Thymus (tissue), 11 donors: Measurements from ENCODE around the gene MXRA8. TPM values are rescaled to one million over a fixed set of nuclear protein-coding genes. Genes with fewer than 3 reads are reported as not detected.

ENCODE experiments used
- DNase-seq, 9 donors: peaks; one replicate each; pipeline ENCODE4 v3.0.0-alpha.2; 2013; ENCODE audit warnings: low spot score in 9 of 9, low read depth in 6 of 9, missing footprints in 1 of 9
- H3K27ac ChIP-seq, 2 donors: one replicate each; pipeline ENCODE4 v1.5.1; 2013; ENCODE audit warnings: control low read depth in 1 of 2, low read depth in 1 of 2, low read length in 1 of 2, mild to moderate bottlenecking in 1 of 2, moderate library complexity in 1 of 2
- H3K27me3 ChIP-seq, 2 donors: one replicate each; pipeline ENCODE4 v1.5.1; 2013; ENCODE audit warnings: low read length in 1 of 2; ENCODE audit not compliant: control insufficient read depth in 2 of 2, insufficient read depth in 1 of 2
- H3K36me3 ChIP-seq, 2 donors: one replicate each; pipeline ENCODE4 v1.5.1; 2013; ENCODE audit warnings: low read length in 1 of 2, mild to moderate bottlenecking in 1 of 2, moderate library complexity in 1 of 2; ENCODE audit not compliant: control insufficient read depth in 2 of 2, insufficient read depth in 2 of 2
- H3K4me1 ChIP-seq, 2 donors: one replicate each; pipeline ENCODE4 v1.5.1; 2013; ENCODE audit warnings: low read length in 2 of 2; ENCODE audit not compliant: control insufficient read depth in 2 of 2, insufficient read depth in 2 of 2
- H3K4me3 ChIP-seq, 2 donors: one replicate each; pipeline ENCODE4 v1.5.1; 2013; ENCODE audit warnings: low read length in 2 of 2, control low read depth in 1 of 2, mild to moderate bottlenecking in 1 of 2
- H3K9me3 ChIP-seq, 2 donors: one replicate each; pipeline ENCODE4 v1.5.1; 2013; ENCODE audit warnings: low read length in 1 of 2, mild to moderate bottlenecking in 1 of 2; ENCODE audit not compliant: control insufficient read depth in 2 of 2, insufficient read depth in 1 of 2
- WGBS: extraction: QIAGEN DNeasy Blood & Tissue Kit; methylation state at CpG from one replicate; pipeline ENCODE4 v1.1.7; 2013; 5-methylcytosine and 5-hydroxymethylcytosine counted together
- polyA plus RNA-seq: library from polyadenylated mRNA; stranded (reverse); fragments of 200-250 nt; gene quantifications from one replicate; pipeline ENCODE4 v1.2.3, GENCODE V29; 2013
- total RNA-seq: library from RNA; stranded (reverse); fragments of 120-200 nt; gene quantifications from one replicate; pipeline ENCODE4 v1.2.4, GENCODE V29; 2013
- donor health status: healthy.

MXRA8 gene
- total and polyA plus RNA-seq, 2 donors: 2.7 to 9.6 TPM

- Histone ChIP-seq H3K9me3 (peaks cover 0 to 1% of the 10 kb centered on the region in 2 donors), H3K27ac (no peak overlapping the region), H3K4me3 (no peak overlapping the region), H3K4me1 (peaks cover 13 to 21% of the 10 kb centered on the region in 2 donors), H3K36me3 (peaks cover 66 to 68% of the 10 kb centered on the region in 2 donors), H3K27me3 (no peaks in the 10 kb centered on the region)
- WGBS: 98% methylated on average over 11 of the region's 11 CpGs
- no peak for DNase-seq
Observed at GRCh38 chr1:1395166-1395565, 36.8 kb upstream of the MXRA8 start.

DNA sequence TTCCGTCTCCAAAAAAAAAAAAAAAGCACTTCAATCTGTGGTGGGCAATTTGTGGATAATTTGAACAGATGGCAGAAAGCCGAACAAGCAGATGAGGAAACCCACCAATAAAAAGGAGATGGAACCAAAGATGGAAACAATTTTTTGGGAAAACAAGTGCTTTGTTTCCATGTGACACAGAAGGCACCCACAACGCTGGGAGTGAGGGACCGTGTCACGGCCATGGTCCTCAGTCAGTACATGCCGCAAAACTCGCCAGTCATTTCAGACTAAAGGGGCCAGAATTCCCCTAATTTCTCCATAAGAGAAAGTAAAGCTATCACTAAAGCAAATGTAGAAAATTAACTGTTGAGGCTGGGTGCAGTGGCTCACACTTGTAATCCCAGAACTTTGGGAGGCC, 35.8 kb upstream of the MXRA8 start:
- Histone ChIP-seq H3K27me3 (no peaks in the 10 kb centered on the region), H3K27ac (no peak overlapping the region), H3K9me3 (peaks cover 0 to 1% of the 10 kb centered on the region in 2 donors), H3K4me3 (no peak overlapping the region), H3K36me3 (peaks cover 76 to 79% of the 10 kb centered on the region in 2 donors), H3K4me1 (peaks cover 10 to 16% of the 10 kb centered on the region in 2 donors)
- no peak for DNase-seq
- 96% methylated on average over 7 of the region's 7 CpGs for WGBS

DNA sequence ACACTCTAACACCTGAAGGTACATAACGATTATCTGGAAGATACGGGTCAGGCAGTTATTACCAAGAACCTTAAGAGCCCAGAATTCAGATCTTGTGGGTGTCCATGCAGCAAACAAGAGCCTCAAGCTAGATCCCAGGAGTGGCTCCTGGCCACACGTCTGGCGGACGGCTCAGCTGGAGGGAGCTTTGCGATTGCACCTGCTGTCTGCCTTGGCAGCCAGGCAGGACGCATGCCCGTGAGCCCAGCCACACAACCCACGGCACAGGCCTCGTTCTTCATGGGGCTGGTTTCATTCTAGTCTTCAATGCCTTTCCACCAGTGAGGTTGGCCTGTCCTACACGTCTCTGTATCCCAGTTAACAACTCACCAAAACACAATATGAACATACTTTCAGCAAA, 35.1 kb upstream of the MXRA8 start:
- 93% methylated on average over 11 of the region's 11 CpGs for WGBS
- Histone ChIP-seq H3K4me1 (peaks cover 8 to 15% of the 10 kb centered on the region in 2 donors), H3K27me3 (no peaks in the 10 kb centered on the region), H3K9me3 (no peaks in the 10 kb centered on the region), H3K4me3 (no peak overlapping the region), H3K36me3 (peaks cover 83 to 84% of the 10 kb centered on the region in 2 donors), H3K27ac (no peak overlapping the region)
- DNase-seq: no peak

DNA sequence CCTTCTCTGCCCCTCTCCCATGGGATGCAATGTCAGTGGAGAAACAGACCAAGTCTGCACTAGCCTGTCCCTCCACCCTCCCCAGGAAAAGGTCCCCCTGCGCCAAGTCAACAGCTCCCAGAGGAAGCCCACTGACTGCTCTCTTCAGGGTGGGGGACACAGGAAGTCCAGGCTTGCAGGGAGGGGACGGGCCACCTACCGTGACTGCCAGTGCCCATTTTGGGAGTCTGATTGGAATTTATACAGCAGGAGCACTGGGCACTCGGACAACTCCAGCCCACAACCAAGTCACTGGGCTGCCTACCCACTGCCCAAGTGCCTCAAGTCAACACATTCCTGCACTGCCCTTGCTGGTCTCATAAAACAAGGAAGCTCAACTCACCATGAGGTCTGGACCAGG, 34.7 kb upstream of the MXRA8 start:
- Histone ChIP-seq H3K36me3 (peaks cover 86 to 87% of the 10 kb centered on the region in 2 donors), H3K27ac (no peak overlapping the region), H3K9me3 (no peaks in the 10 kb centered on the region), H3K4me3 (no peak overlapping the region), H3K27me3 (no peaks in the 10 kb centered on the region), H3K4me1 (peaks cover 4 to 11% of the 10 kb centered on the region in 2 donors)
- 96% methylated on average over 4 of the region's 4 CpGs for WGBS
- DNase-seq: no peak

- no peaks in the 10 kb centered on the region for H3K27me3 ChIP-seq
- peaks cover 0 to 5% of the 10 kb centered on the region in 2 donors for H3K9me3 ChIP-seq
- H3K27ac ChIP-seq: no peak overlapping the region
- 96% methylated on average over 12 of the region's 12 CpGs for WGBS
- no peak overlapping the region for H3K4me3 ChIP-seq
- DNase-seq: no peak
- no peaks in the 10 kb centered on the region for H3K4me1 ChIP-seq
- H3K36me3 ChIP-seq: peaks cover 92% of the 10 kb centered on the region in 2 donors
Observed at GRCh38 chr1:1391225-1391624, 32.9 kb upstream of the MXRA8 start.

- no peaks in the 10 kb centered on the region for H3K27me3 ChIP-seq
- H3K4me3 ChIP-seq: no peak overlapping the region
- no peaks in the 10 kb centered on the region for H3K4me1 ChIP-seq
- H3K36me3 ChIP-seq: peaks cover 96 to 97% of the 10 kb centered on the region in 2 donors
- H3K27ac ChIP-seq: no peak overlapping the region
- no peak for DNase-seq
- H3K9me3 ChIP-seq: peaks cover 0 to 5% of the 10 kb centered on the region in 2 donors
- WGBS: 97% methylated on average over 12 of the region's 12 CpGs
Observed at GRCh38 chr1:1390675-1391074, 32.3 kb upstream of the MXRA8 start.

- no peak for DNase-seq
- no peaks in the 10 kb centered on the region for H3K27me3 ChIP-seq
- H3K4me1 ChIP-seq: no peaks in the 10 kb centered on the region
- no peak overlapping the region for H3K27ac ChIP-seq
- H3K36me3 ChIP-seq: peaks cover 76 to 78% of the 10 kb centered on the region in 2 donors
- H3K9me3 ChIP-seq: peaks cover 0 to 5% of the 10 kb centered on the region in 2 donors
- H3K4me3 ChIP-seq: no peak overlapping the region
- 98% methylated on average over 16 of the region's 16 CpGs for WGBS
Observed at GRCh38 chr1:1388078-1388472, 29.7 kb upstream of the MXRA8 start.

GRCh38 chr1:1387098-1388077, 29.0 kb upstream of the MXRA8 start:
- Histone ChIP-seq H3K4me1 (no peaks in the 10 kb centered on the region), H3K27me3 (no peaks in the 10 kb centered on the region), H3K4me3 (no peak overlapping the region), H3K9me3 (peaks cover 0 to 5% of the 10 kb centered on the region in 2 donors), H3K27ac (no peak overlapping the region), H3K36me3 (peaks cover 69 to 71% of the 10 kb centered on the region in 2 donors)
- no peak for DNase-seq
- 98% methylated on average over 50 of the region's 50 CpGs for WGBS

GRCh38 chr1:1385931-1386330, 27.6 kb upstream of the MXRA8 start:
- Histone ChIP-seq H3K4me3 (no peak overlapping the region), H3K9me3 (peaks cover 0 to 5% of the 10 kb centered on the region in 2 donors), H3K36me3 (peaks cover 57 to 59% of the 10 kb centered on the region in 2 donors), H3K27me3 (no peaks in the 10 kb centered on the region), H3K4me1 (no peaks in the 10 kb centered on the region), H3K27ac (no peak overlapping the region)
- WGBS: 96% methylated on average over 8 of the region's 8 CpGs
- no peak for DNase-seq
